Measurements from ENCODE around the gene PTGES3L.

Gene PTGES3L

GRCh38 chr17:42979511-42980273, at the start of gene PTGES3L:
PTGES3L (minus strand) TSS chr17:42980080; CDS start chr17:42980053, 27 bp downstream.
- no peak for DNase-seq (ENCODE audit: low read depth in 1 of 2, low spot score in 1 of 2)

GRCh38 chr17:43028221-43028861, 48.5 kb upstream of the PTGES3L start:
- DNase-seq (ENCODE audit: low read depth in 1 of 2, low spot score in 1 of 2) = no peak

- DNase-seq (ENCODE audit: low read depth in 1 of 2, low spot score in 1 of 2) = no peak
Observed at GRCh38 chr17:43027091-43028032, 47.5 kb upstream of the PTGES3L start.

- DNase-seq (ENCODE audit: low read depth in 1 of 2, low spot score in 1 of 2) = no peak
Observed at GRCh38 chr17:43026595-43026994, 46.7 kb upstream of the PTGES3L start.

- no peak for DNase-seq (ENCODE audit: low read depth in 1 of 2, low spot score in 1 of 2)
Observed at GRCh38 chr17:43025766-43026537, 46.1 kb upstream of the PTGES3L start.

- no peak for DNase-seq (ENCODE audit: low read depth in 1 of 2, low spot score in 1 of 2)
Observed at GRCh38 chr17:43025290-43025657, 45.4 kb upstream of the PTGES3L start.

GRCh38 chr17:43024407-43025289, 44.8 kb upstream of the PTGES3L start, which contains the start of gene RND2:
RND2 (plus strand) TSS chr17:43025231; CDS start chr17:43025348, 117 bp downstream.
- peak; percentile 53 to 63 for DNase-seq (ENCODE audit: low read depth in 1 of 2, low spot score in 1 of 2)

GRCh38 chr17:43021741-43022512, 42.0 kb upstream of the PTGES3L start, which contains the start of gene VAT1:
VAT1 (minus strand) TSS chr17:43022385; CDS start chr17:43022322, 63 bp downstream.
- DNase-seq (ENCODE audit: low read depth in 1 of 2, low spot score in 1 of 2) = peak; percentile 25 to 47

GRCh38 chr17:43020789-43021740, 41.2 kb upstream of the PTGES3L start:
- DNase-seq (ENCODE audit: low read depth in 1 of 2, low spot score in 1 of 2) = no peak

GRCh38 chr17:43020030-43020621, 40.2 kb upstream of the PTGES3L start:
- no peak for DNase-seq (ENCODE audit: low read depth in 1 of 2, low spot score in 1 of 2)

- no peak for DNase-seq (ENCODE audit: low read depth in 1 of 2, low spot score in 1 of 2)
Observed at GRCh38 chr17:43019418-43019817, 39.5 kb upstream of the PTGES3L start.

- DNase-seq (ENCODE audit: low read depth in 1 of 2, low spot score in 1 of 2) = no peak
Observed at GRCh38 chr17:43018932-43019331, 39.1 kb upstream of the PTGES3L start.

GRCh38 chr17:43018008-43018853, 38.4 kb upstream of the PTGES3L start:
- no peak for DNase-seq (ENCODE audit: low read depth in 1 of 2, low spot score in 1 of 2)

- no peak for DNase-seq (ENCODE audit: low read depth in 1 of 2, low spot score in 1 of 2)
Observed at GRCh38 chr17:43016216-43016615, 36.3 kb upstream of the PTGES3L start.

GRCh38 chr17:43015579-43015978, 35.7 kb upstream of the PTGES3L start:
- no peak for DNase-seq (ENCODE audit: low read depth in 1 of 2, low spot score in 1 of 2)

All from activated T-helper 1 cell treated with anti-CD3 and anti-CD28 coated beads, Interleukin-2, amount 50 U/mL, for 16 hours (primary cell).